GM12864 (cell line): ENCODE data around the gene VPS37B.

ENCODE experiments used
- DNase-seq: peaks from one replicate; pipeline ENCODE4 v3.0.0-alpha.2; 2011; ENCODE audit warnings: low read depth
- H3K4me3 ChIP-seq: 2 replicates; pipeline ENCODE4 v1.5.1; 2011; ENCODE audit warnings: mild to moderate bottlenecking, low read depth, low read length, control low read depth
- CTCF ChIP-seq: IDR thresholded peaks from 2 replicates; pipeline ENCODE4 v1.5.1; 2011; ENCODE audit warnings: low read depth, mild to moderate bottlenecking, moderate library complexity, low read length, control low read depth, inconsistent platforms; ENCODE audit errors: missing control alignments

The VPS37B gene

GRCh38 chr12:122935318-122935717, 39.4 kb upstream of the VPS37B start:
- no peak for TF ChIP-seq CTCF
- DNase-seq, result no peak
- H3K4me3 ChIP-seq, result no peak overlapping the region

GRCh38 chr12:122934722-122935121, 38.8 kb upstream of the VPS37B start:
- TF ChIP-seq CTCF, result no peak
- DNase-seq, result peak; percentile 61
- H3K4me3 ChIP-seq, result no peak overlapping the region

- DNase-seq, result no peak
- TF ChIP-seq CTCF, result no peak
Observed at GRCh38 chr12:122932207-122932606, 36.3 kb upstream of the VPS37B start.

GRCh38 chr12:122929812-122930211, 33.9 kb upstream of the VPS37B start:
- TF ChIP-seq CTCF, result no peak
- no peak for DNase-seq
- H3K4me3 ChIP-seq, result no peak overlapping the region

More at GRCh38 chr12:122932207-122932606, 36.3 kb upstream of the VPS37B start:
- H3K4me3 ChIP-seq, result no peak overlapping the region

GRCh38 chr12:122929148-122929538, 33.2 kb upstream of the VPS37B start:
- no peak for TF ChIP-seq CTCF

GRCh38 chr12:122928404-122929147, 32.7 kb upstream of the VPS37B start:
- TF ChIP-seq CTCF, result no peak
- H3K4me3 ChIP-seq, result no peak overlapping the region
- DNase-seq, result no peak

More at GRCh38 chr12:122929148-122929538, 33.2 kb upstream of the VPS37B start:
- no peak for DNase-seq
- no peak overlapping the region for H3K4me3 ChIP-seq
